K562 (cell line): ENCODE results near the gene ZNF77. TPM values are rescaled to one million over a fixed set of nuclear protein-coding genes. Genes with fewer than 3 reads are reported as not detected.

Source experiments
- ARHGAP35 ChIP-seq: fragments of 450-650 bp; IDR thresholded peaks from 2 replicates; pipeline ENCODE4 v1.6.1; 2018; ENCODE audit not compliant: partially characterized antibody
- BRD4 ChIP-seq: fragments of 200-600 bp; sonication (generic); IDR thresholded peaks from 2 replicates; pipeline ENCODE4 v1.6.1; 2017; ENCODE audit warnings: inconsistent platforms
- C11orf30 ChIP-seq: fragments of 450-650 bp; IDR thresholded peaks from 2 replicates; pipeline ENCODE4 v1.6.1; 2016; ENCODE audit warnings: low read depth, mild to moderate bottlenecking
- EZH2 ChIP-seq: IDR thresholded peaks from 2 replicates; pipeline ENCODE4 v1.6.1; 2012; ENCODE audit warnings: low read depth, mild to moderate bottlenecking, inconsistent platforms, low read length, borderline replicate concordance
- FOS ChIP-seq: IDR thresholded peaks from 3 replicates; pipeline ENCODE4 v1.6.1; 2011; ENCODE audit not compliant: insufficient read length; ENCODE audit errors: extremely low read depth
- FOXM1 ChIP-seq, 2 experiments: fragments of 450-650 bp in 1 of 2; sonication (generic) in 1 of 2; formaldehyde crosslinking in 1 of 2; IDR thresholded peaks; 2 replicates each; pipeline versions ENCODE4 v1.6.1 to v1.9.0; 2017 to 2022; ENCODE audit warnings: low read depth in 2 of 2, mild to moderate bottlenecking in 2 of 2, missing genetic modification reagents in 1 of 2, moderate library complexity in 1 of 2
- NFYB ChIP-seq: IDR thresholded peaks from 2 replicates; pipeline ENCODE4 v1.6.1; 2011; ENCODE audit warnings: mild to moderate bottlenecking, moderate library complexity; ENCODE audit not compliant: insufficient read length; ENCODE audit errors: extremely low read depth
- NUFIP1 ChIP-seq: fragments of 450-650 bp; IDR thresholded peaks from 2 replicates; pipeline ENCODE4 v1.6.1; 2018; ENCODE audit not compliant: partially characterized antibody
- SAP30 ChIP-seq: fragments of 200-600 bp; sonication (generic); IDR thresholded peaks from 2 replicates; pipeline ENCODE4 v1.6.1; 2012; ENCODE audit warnings: borderline replicate concordance, low read depth, mild to moderate bottlenecking, moderate library complexity, low read length, control low read depth, inconsistent platforms; ENCODE audit not compliant: insufficient read depth, poor library complexity, severe bottlenecking
- SIX5 ChIP-seq, 2 experiments: IDR thresholded peaks; 2 replicates each; pipeline ENCODE4 v1.6.1; 2011; ENCODE audit warnings: low read length in 2 of 2, borderline replicate concordance in 1 of 2, low read depth in 1 of 2, mild to moderate bottlenecking in 1 of 2, moderate library complexity in 1 of 2; ENCODE audit not compliant: insufficient read depth in 1 of 2
- TEAD1 ChIP-seq, 2 experiments: fragments of 450-650 bp in 1 of 2; sonication (generic) in 1 of 2; formaldehyde crosslinking; IDR thresholded peaks; 2 replicates each; pipeline versions ENCODE4 v1.4.0 to v1.8.0; 2020 to 2022; ENCODE audit warnings: mild to moderate bottlenecking in 2 of 2, missing genetic modification reagents in 1 of 2
- ZNF311 ChIP-seq: fragments of 250-450 bp; sonication (Bioruptor Pico); IDR thresholded peaks from 2 replicates; pipeline ENCODE4 v1.4.0; 2020; ENCODE audit warnings: mild to moderate bottlenecking, moderate library complexity
- polyA plus RNA-seq, 8 experiments: library from polyadenylated mRNA; depleted of rRNA in 4 of 8; stranded (reverse) in 5 of 8; unstranded in 3 of 8; fragments of >200 nt; fragmentation: Nextera tagmentation in 2 of 8; fragmentation: Illumina TruSeq in 1 of 8; extraction: Ambion mirVana in 2 of 8; extraction: Trizol in 1 of 8; gene quantifications; 2 replicates each; pipeline versions ENCODE4 v1.2.1 to v1.2.3, GENCODE V29; 2011 to 2014; ENCODE audit warnings: inconsistent platforms in 1 of 8, missing spikeins in 1 of 8
- total RNA-seq, 7 experiments: library from RNA; depleted of rRNA in 6 of 7; stranded (reverse); fragments of >200 nt in 6 of 7; fragmentation: Illumina TruSeq in 2 of 7; extraction: Trizol in 2 of 7; gene quantifications; 2 replicates each; pipeline versions ENCODE4 v1.2.1 to v1.2.3, GENCODE V29; 2011 to 2021; ENCODE audit warnings: low replicate concordance in 1 of 7
- TF ChIP-seq, protein P1 (sequence below): sonication (generic); formaldehyde crosslinking; IDR thresholded peaks from 2 replicates; pipeline ENCODE4 v1.8.1; 2023; ENCODE audit warnings: mild to moderate bottlenecking, missing genetic modification reagents
- TF ChIP-seq, protein P2 (sequence below), 2 experiments: fragments of 450-650 bp in 1 of 2; sonication (generic) in 1 of 2; formaldehyde crosslinking in 1 of 2; IDR thresholded peaks in 1 of 2; conservative IDR thresholded peaks in 1 of 2; 2 replicates each; pipeline versions ENCODE4 v1.6.1 to v1.8.1; 2016 to 2023; ENCODE audit warnings: mild to moderate bottlenecking in 2 of 2, moderate library complexity in 2 of 2, inconsistent platforms in 1 of 2, missing genetic modification reagents in 1 of 2
- TF ChIP-seq, protein P3 (sequence below): fragments of 450-650 bp; IDR thresholded peaks from 2 replicates; pipeline ENCODE4 v1.6.1; 2017; ENCODE audit warnings: antibody characterized with exemption
- TF ChIP-seq, protein P4 (sequence below): fragments of 250-450 bp; sonication (Bioruptor Pico); IDR thresholded peaks from 2 replicates; pipeline ENCODE4 v1.8.0; 2021; ENCODE audit warnings: borderline replicate concordance, mild to moderate bottlenecking, moderate library complexity; ENCODE audit not compliant: poor library complexity, severe bottlenecking
- TF ChIP-seq, protein P5 (sequence below): fragments of 450-650 bp; formaldehyde crosslinking; IDR thresholded peaks from 2 replicates; pipeline ENCODE4 v1.4.0; 2020; ENCODE audit warnings: mild to moderate bottlenecking, moderate library complexity

Gene ZNF77
- total and polyA plus RNA-seq, 9 of the 15 experiments (the other 6 are each of a cell fraction or from before 2014, with no cell fraction given), result 4.3 to 14.5 (median 7.7) TPM

DNA sequence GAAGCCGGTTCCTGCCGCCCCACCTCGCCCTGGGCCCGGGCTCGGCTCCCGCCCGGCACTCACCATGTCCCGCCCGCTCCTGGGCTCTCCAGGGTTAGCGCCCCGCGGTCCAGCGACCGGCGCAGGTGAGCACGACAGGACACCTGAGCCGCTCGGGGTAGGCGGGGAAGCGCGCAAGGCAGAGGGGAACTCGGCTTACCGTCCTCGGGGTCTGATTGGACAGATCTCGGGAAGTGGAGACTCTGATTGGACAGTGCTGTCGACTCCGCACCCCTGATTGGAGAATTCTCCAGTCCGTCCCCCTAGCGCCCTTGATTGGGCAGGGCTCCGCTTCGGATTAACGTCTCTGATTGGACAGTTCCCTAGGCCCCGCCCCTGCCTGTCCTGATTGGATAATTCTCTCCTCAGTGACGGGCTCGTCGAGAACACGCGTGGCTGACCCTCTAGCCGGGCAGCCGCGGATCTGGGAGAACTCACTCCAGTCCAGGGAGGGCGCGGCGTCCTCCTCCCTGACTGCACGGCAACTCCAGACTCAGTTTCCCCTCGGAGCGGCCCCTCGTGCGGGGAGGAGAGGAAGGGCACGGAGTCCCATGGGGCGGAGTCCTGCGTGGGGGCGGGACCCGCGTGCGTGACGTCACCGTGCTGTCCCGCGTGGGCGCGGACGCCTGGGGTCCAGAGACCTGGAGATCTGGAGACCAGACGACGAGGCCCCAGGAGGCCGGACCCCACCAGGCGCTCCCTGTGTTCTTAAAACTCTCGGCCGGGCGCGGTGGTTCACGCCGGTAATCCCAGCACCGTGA lies at the start of gene ZNF77 (continued):
- TF ChIP-seq, protein P1, sequence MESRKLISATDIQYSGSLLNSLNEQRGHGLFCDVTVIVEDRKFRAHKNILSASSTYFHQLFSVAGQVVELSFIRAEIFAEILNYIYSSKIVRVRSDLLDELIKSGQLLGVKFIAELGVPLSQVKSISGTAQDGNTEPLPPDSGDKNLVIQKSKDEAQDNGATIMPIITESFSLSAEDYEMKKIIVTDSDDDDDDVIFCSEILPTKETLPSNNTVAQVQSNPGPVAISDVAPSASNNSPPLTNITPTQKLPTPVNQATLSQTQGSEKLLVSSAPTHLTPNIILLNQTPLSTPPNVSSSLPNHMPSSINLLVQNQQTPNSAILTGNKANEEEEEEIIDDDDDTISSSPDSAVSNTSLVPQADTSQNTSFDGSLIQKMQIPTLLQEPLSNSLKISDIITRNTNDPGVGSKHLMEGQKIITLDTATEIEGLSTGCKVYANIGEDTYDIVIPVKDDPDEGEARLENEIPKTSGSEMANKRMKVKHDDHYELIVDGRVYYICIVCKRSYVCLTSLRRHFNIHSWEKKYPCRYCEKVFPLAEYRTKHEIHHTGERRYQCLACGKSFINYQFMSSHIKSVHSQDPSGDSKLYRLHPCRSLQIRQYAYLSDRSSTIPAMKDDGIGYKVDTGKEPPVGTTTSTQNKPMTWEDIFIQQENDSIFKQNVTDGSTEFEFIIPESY (CRISPR knock-in tag), result peak; percentile 67
- TF ChIP-seq SAP30 (peak; percentile 41), C11orf30 (0 out of 2 replicates have a peak, but pooled peaks have one; percentile 44), NFYB (peak; percentile 100), ZNF311 (CRISPR knock-in tag) (peak; percentile 67; the same call in 1 of the 2 replicates), SIX5 (IDR thresholded peaks at IDR 0.05; ENCODE audit: borderline replicate concordance in 1 of 2, insufficient read depth in 1 of 2, low read depth in 1 of 2, low read length in 2 of 2) (no peak), TEAD1 (CRISPR knock-in tag; IDR thresholded peaks at IDR 0.05) (peak in 1 of 2 experiments; percentile 65; a peak in 1 of 4 replicates), FOXM1 (IDR thresholded peaks at IDR 0.05; ENCODE audit: low read depth) (0 out of 2 replicates have a peak, but pooled peaks have one; percentile 7), FOXM1 (CRISPR knock-in tag; IDR thresholded peaks at IDR 0.05; ENCODE audit: low read depth) (peak; percentile 55; the same call in 1 of the 2 replicates), BRD4 (0 out of 2 replicates have a peak, but pooled peaks have one; percentile 9), FOS (peak; percentile 100), ARHGAP35 (no peak), EZH2 (no peak), NUFIP1 (no peak)
- TF ChIP-seq, protein P2, sequence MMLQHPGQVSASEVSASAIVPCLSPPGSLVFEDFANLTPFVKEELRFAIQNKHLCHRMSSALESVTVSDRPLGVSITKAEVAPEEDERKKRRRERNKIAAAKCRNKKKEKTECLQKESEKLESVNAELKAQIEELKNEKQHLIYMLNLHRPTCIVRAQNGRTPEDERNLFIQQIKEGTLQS (IDR thresholded peaks at IDR 0.05), result peak; percentile 97
- TF ChIP-seq, protein P2 (CRISPR knock-in tag; conservative IDR thresholded peaks at IDR 0.05), result no peak
- TF ChIP-seq, protein P3, sequence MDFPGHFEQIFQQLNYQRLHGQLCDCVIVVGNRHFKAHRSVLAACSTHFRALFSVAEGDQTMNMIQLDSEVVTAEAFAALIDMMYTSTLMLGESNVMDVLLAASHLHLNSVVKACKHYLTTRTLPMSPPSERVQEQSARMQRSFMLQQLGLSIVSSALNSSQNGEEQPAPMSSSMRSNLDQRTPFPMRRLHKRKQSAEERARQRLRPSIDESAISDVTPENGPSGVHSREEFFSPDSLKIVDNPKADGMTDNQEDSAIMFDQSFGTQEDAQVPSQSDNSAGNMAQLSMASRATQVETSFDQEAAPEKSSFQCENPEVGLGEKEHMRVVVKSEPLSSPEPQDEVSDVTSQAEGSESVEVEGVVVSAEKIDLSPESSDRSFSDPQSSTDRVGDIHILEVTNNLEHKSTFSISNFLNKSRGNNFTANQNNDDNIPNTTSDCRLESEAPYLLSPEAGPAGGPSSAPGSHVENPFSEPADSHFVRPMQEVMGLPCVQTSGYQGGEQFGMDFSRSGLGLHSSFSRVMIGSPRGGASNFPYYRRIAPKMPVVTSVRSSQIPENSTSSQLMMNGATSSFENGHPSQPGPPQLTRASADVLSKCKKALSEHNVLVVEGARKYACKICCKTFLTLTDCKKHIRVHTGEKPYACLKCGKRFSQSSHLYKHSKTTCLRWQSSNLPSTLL, result peak; percentile 27; the same call in 1 of the 2 replicates
- TF ChIP-seq, protein P4, sequence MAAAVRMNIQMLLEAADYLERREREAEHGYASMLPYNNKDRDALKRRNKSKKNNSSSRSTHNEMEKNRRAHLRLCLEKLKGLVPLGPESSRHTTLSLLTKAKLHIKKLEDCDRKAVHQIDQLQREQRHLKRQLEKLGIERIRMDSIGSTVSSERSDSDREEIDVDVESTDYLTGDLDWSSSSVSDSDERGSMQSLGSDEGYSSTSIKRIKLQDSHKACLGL (CRISPR knock-in tag), result peak; percentile 12
- TF ChIP-seq, protein P5, sequence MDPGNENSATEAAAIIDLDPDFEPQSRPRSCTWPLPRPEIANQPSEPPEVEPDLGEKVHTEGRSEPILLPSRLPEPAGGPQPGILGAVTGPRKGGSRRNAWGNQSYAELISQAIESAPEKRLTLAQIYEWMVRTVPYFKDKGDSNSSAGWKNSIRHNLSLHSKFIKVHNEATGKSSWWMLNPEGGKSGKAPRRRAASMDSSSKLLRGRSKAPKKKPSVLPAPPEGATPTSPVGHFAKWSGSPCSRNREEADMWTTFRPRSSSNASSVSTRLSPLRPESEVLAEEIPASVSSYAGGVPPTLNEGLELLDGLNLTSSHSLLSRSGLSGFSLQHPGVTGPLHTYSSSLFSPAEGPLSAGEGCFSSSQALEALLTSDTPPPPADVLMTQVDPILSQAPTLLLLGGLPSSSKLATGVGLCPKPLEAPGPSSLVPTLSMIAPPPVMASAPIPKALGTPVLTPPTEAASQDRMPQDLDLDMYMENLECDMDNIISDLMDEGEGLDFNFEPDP, result no peak
